SK-N-SH (cell line): ENCODE results near the gene CFAP43. TPM values are rescaled to one million over a fixed set of nuclear protein-coding genes. Genes with fewer than 3 reads are reported as not detected.

Source experiments
- CTCF ChIA-PET: fragments of 300-600, 350-600 bp; formaldehyde crosslinking; extraction: SDS; loops from one replicate; lab custom pipeline; 2021; lab: Yijun Ruan, JAX
- POLR2A ChIA-PET: fragments of 350-600 bp; sonication (Branson Sonifier 250); formaldehyde crosslinking; extraction: SDS; loops from one replicate; lab custom pipeline; 2020; ENCODE audit warnings: antibody characterized with exemption, inconsistent platforms; lab: Yijun Ruan, JAX
- DNase-seq: peaks from one replicate; pipeline ENCODE4 v3.0.0; 2012
- H2AFZ ChIP-seq: fragments of 200-600 bp; sonication (generic); 2 replicates; pipeline ENCODE4 v1.8.1; 2016; ENCODE audit warnings: antibody characterized with exemption, mild to moderate bottlenecking, low read depth
- H3F3A ChIP-seq: fragments of 200-600 bp; sonication (generic); replicated peaks from 2 replicates; pipeline ENCODE3; 2016; ENCODE audit warnings: antibody characterized with exemption, mild to moderate bottlenecking; ENCODE audit not compliant: insufficient read depth
- H3K27ac ChIP-seq, 2 experiments: fragments of 200-500 bp in 1 of 2; fragments of 200-600 bp in 1 of 2; sonication (Bioruptor generic) in 1 of 2; sonication (generic), shearing (Covaris generic) in 1 of 2; 2 replicates each; pipeline versions ENCODE4 v1.5.1 to v1.6.1; 2014 to 2016; ENCODE audit warnings: low read depth in 2 of 2, inconsistent platforms in 1 of 2, low read length in 1 of 2, mild to moderate bottlenecking in 1 of 2, mixed read lengths in 1 of 2
- H3K27me3 ChIP-seq: fragments of 200-600 bp; sonication (generic), shearing (Covaris generic); 2 replicates; pipeline ENCODE4 v1.6.1; 2016; ENCODE audit warnings: mixed run types; ENCODE audit not compliant: insufficient read depth
- H3K36me3 ChIP-seq, 2 experiments: fragments of 200-500 bp in 1 of 2; fragments of 200-600 bp in 1 of 2; sonication (Bioruptor generic) in 1 of 2; sonication (generic) in 1 of 2; replicated peaks in 1 of 2; 2 replicates each; pipeline versions ENCODE3 to v1.5.1; 2014 to 2016; ENCODE audit warnings: low read length in 1 of 2, mild to moderate bottlenecking in 1 of 2; ENCODE audit not compliant: insufficient read depth in 2 of 2, control insufficient read depth in 1 of 2
- H3K4me1 ChIP-seq, 2 experiments: fragments of 200-500 bp in 1 of 2; fragments of 200-600 bp in 1 of 2; sonication (Bioruptor generic) in 1 of 2; sonication (generic), shearing (Covaris generic) in 1 of 2; 2 replicates each; pipeline versions ENCODE4 v1.5.1 to v1.6.1; 2014 to 2016; ENCODE audit warnings: low read depth in 1 of 2, low read length in 1 of 2, mixed run types in 1 of 2; ENCODE audit not compliant: insufficient read depth in 2 of 2, control insufficient read depth in 1 of 2
- H3K4me2 ChIP-seq: fragments of 200-600 bp; sonication (generic), shearing (Covaris generic); 2 replicates; pipeline ENCODE4 v1.6.1; 2017; ENCODE audit warnings: mixed run types
- H3K4me3 ChIP-seq, 2 experiments: fragments of 200-500 bp in 1 of 2; fragments of 200-600 bp in 1 of 2; sonication (Bioruptor generic) in 1 of 2; sonication (generic), shearing (Covaris generic) in 1 of 2; 2 replicates each; pipeline versions ENCODE4 v1.5.1 to v1.8.1; 2014 to 2016; ENCODE audit warnings: low read depth in 2 of 2, inconsistent platforms in 1 of 2, low read length in 1 of 2, mild to moderate bottlenecking in 1 of 2, mixed read lengths in 1 of 2, moderate library complexity in 1 of 2
- H3K79me2 ChIP-seq: fragments of 200-600 bp; sonication (generic); 2 replicates; pipeline ENCODE4 v1.8.1; 2017; ENCODE audit warnings: mild to moderate bottlenecking; ENCODE audit not compliant: insufficient read depth
- H3K9ac ChIP-seq: fragments of 200-600 bp; sonication (generic); 2 replicates; pipeline ENCODE4 v1.6.1; 2017; ENCODE audit warnings: mixed run types
- H3K9me2 ChIP-seq: fragments of 200-600 bp; sonication (generic); 2 replicates; pipeline ENCODE4 v1.6.1; 2017; ENCODE audit warnings: mixed run types
- H3K9me3 ChIP-seq: fragments of 200-600 bp; sonication (generic); 2 replicates; pipeline ENCODE4 v1.6.1; 2017; ENCODE audit warnings: mixed run types, mild to moderate bottlenecking, moderate library complexity
- H4K20me1 ChIP-seq: fragments of 200-600 bp; sonication (generic); 2 replicates; pipeline ENCODE4 v1.6.1; 2017; ENCODE audit warnings: mild to moderate bottlenecking, mixed run types; ENCODE audit not compliant: insufficient read depth
- FOSL2 ChIP-seq: IDR thresholded peaks from 2 replicates; pipeline ENCODE4 v1.4.0; 2012; ENCODE audit warnings: low read depth, mild to moderate bottlenecking, moderate library complexity, borderline replicate concordance
- MEF2A ChIP-seq: IDR thresholded peaks from 2 replicates; pipeline ENCODE4 v1.4.0; 2012; ENCODE audit warnings: low read depth, borderline replicate concordance
- NFIC ChIP-seq: IDR thresholded peaks from 2 replicates; pipeline ENCODE4 v1.4.0; 2012; ENCODE audit warnings: borderline replicate concordance
- NRF1 ChIP-seq: IDR thresholded peaks from 2 replicates; pipeline ENCODE4 v1.6.1; 2012; ENCODE audit warnings: low read depth, mild to moderate bottlenecking, low read length
- YY1 ChIP-seq: IDR thresholded peaks from 2 replicates; pipeline ENCODE4 v1.4.0; 2012; ENCODE audit warnings: low read depth, mild to moderate bottlenecking
- WGBS: methylation state at CpG from one replicate; pipeline ENCODE4 v1.1.6; 2017; ENCODE audit warnings: low lambda C conversion rate; 5-methylcytosine and 5-hydroxymethylcytosine counted together
- polyA plus RNA-seq, 3 experiments: library from polyadenylated mRNA; depleted of rRNA; stranded (reverse); fragments of >200 nt; gene quantifications; 2 replicates each; pipeline ENCODE4 v1.2.3, GENCODE V29; 2012
- TF ChIP-seq, protein P1 (sequence below): fragments of 200-600 bp; sonication (generic); IDR thresholded peaks from 2 replicates; pipeline ENCODE4 v1.6.1; 2017; ENCODE audit warnings: antibody characterized with exemption, mild to moderate bottlenecking, moderate library complexity
- TF ChIP-seq, protein P2 (sequence below): IDR thresholded peaks from 2 replicates; pipeline ENCODE4 v1.6.1; 2012; ENCODE audit warnings: mild to moderate bottlenecking, low read depth, low read length, moderate library complexity
- TF ChIP-seq, protein P3 (sequence below): IDR thresholded peaks from 2 replicates; pipeline ENCODE4 v1.4.0; 2012; ENCODE audit warnings: low read depth, borderline replicate concordance
- TF ChIP-seq, protein P4 (sequence below): fragments of 150-350 bp; IDR thresholded peaks from 2 replicates; pipeline ENCODE4 v1.6.1; 2016; ENCODE audit warnings: mild to moderate bottlenecking, low read depth, low read length

CFAP43 gene
- polyA plus RNA-seq, 1 of the 3 experiments (the other 2 are of a cell fraction), result 0.35 TPM

DNA sequence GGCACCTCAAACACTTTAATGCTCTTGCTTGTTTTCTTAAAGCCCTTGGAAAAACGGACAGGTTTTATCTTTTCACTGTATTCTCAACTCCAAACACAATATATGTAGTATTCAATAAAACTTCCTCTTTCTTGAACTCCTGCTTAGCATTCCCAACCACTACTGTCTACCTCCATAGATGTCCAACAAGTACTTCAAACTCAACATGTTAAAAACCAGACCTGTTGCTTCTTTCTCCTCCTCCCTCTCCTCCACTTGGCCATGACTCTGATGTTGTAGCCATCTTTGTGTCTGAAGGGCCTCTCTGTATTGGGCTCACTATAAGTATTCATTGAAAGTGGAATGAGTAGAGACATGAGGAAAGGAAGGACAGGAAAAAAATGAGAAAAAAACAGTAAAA is 130.3 kb downstream of the CFAP43 start:
- no peaks in the 10 kb centered on the region; the same call in 1 of the 2 replicates for H3K9me3 ChIP-seq
- H3K4me3 ChIP-seq, result no peak overlapping the region
- H3K36me3 ChIP-seq, result no peaks in the 10 kb centered on the region
- no peak overlapping the region for H3K4me2 ChIP-seq
- H3K27ac ChIP-seq, result no peak overlapping the region
- H2AFZ ChIP-seq, result no peak overlapping the region
- CTCF ChIA-PET, result no interaction called here
- H3K79me2 ChIP-seq, result no peaks in the 10 kb centered on the region
- no peaks in the 10 kb centered on the region for H3K27me3 ChIP-seq
- POLR2A ChIA-PET, result no interaction called here
- H4K20me1 ChIP-seq, result no peaks in the 10 kb centered on the region
- TF ChIP-seq, protein P1, sequence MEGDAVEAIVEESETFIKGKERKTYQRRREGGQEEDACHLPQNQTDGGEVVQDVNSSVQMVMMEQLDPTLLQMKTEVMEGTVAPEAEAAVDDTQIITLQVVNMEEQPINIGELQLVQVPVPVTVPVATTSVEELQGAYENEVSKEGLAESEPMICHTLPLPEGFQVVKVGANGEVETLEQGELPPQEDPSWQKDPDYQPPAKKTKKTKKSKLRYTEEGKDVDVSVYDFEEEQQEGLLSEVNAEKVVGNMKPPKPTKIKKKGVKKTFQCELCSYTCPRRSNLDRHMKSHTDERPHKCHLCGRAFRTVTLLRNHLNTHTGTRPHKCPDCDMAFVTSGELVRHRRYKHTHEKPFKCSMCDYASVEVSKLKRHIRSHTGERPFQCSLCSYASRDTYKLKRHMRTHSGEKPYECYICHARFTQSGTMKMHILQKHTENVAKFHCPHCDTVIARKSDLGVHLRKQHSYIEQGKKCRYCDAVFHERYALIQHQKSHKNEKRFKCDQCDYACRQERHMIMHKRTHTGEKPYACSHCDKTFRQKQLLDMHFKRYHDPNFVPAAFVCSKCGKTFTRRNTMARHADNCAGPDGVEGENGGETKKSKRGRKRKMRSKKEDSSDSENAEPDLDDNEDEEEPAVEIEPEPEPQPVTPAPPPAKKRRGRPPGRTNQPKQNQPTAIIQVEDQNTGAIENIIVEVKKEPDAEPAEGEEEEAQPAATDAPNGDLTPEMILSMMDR, result no peak
- TF ChIP-seq, protein P2, sequence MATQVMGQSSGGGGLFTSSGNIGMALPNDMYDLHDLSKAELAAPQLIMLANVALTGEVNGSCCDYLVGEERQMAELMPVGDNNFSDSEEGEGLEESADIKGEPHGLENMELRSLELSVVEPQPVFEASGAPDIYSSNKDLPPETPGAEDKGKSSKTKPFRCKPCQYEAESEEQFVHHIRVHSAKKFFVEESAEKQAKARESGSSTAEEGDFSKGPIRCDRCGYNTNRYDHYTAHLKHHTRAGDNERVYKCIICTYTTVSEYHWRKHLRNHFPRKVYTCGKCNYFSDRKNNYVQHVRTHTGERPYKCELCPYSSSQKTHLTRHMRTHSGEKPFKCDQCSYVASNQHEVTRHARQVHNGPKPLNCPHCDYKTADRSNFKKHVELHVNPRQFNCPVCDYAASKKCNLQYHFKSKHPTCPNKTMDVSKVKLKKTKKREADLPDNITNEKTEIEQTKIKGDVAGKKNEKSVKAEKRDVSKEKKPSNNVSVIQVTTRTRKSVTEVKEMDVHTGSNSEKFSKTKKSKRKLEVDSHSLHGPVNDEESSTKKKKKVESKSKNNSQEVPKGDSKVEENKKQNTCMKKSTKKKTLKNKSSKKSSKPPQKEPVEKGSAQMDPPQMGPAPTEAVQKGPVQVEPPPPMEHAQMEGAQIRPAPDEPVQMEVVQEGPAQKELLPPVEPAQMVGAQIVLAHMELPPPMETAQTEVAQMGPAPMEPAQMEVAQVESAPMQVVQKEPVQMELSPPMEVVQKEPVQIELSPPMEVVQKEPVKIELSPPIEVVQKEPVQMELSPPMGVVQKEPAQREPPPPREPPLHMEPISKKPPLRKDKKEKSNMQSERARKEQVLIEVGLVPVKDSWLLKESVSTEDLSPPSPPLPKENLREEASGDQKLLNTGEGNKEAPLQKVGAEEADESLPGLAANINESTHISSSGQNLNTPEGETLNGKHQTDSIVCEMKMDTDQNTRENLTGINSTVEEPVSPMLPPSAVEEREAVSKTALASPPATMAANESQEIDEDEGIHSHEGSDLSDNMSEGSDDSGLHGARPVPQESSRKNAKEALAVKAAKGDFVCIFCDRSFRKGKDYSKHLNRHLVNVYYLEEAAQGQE, result no peak
- TF ChIP-seq, protein P3, sequence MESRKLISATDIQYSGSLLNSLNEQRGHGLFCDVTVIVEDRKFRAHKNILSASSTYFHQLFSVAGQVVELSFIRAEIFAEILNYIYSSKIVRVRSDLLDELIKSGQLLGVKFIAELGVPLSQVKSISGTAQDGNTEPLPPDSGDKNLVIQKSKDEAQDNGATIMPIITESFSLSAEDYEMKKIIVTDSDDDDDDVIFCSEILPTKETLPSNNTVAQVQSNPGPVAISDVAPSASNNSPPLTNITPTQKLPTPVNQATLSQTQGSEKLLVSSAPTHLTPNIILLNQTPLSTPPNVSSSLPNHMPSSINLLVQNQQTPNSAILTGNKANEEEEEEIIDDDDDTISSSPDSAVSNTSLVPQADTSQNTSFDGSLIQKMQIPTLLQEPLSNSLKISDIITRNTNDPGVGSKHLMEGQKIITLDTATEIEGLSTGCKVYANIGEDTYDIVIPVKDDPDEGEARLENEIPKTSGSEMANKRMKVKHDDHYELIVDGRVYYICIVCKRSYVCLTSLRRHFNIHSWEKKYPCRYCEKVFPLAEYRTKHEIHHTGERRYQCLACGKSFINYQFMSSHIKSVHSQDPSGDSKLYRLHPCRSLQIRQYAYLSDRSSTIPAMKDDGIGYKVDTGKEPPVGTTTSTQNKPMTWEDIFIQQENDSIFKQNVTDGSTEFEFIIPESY, result no peak
- TF ChIP-seq MEF2A (no peak), FOSL2 (no peak), YY1 (no peak), NRF1 (no peak), NFIC (no peak)
- TF ChIP-seq, protein P4, sequence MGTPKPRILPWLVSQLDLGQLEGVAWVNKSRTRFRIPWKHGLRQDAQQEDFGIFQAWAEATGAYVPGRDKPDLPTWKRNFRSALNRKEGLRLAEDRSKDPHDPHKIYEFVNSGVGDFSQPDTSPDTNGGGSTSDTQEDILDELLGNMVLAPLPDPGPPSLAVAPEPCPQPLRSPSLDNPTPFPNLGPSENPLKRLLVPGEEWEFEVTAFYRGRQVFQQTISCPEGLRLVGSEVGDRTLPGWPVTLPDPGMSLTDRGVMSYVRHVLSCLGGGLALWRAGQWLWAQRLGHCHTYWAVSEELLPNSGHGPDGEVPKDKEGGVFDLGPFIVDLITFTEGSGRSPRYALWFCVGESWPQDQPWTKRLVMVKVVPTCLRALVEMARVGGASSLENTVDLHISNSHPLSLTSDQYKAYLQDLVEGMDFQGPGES, result no peak
- TF ChIP-seq, all 33 proteins: peak for 0
- no peaks in the 10 kb centered on the region for H3K4me1 ChIP-seq
- H3F3A ChIP-seq, result no peaks in the 10 kb centered on the region
- no peaks in the 10 kb centered on the region for H3K9me2 ChIP-seq
- no peak overlapping the region for H3K9ac ChIP-seq
- WGBS, result 30% methylated on average over 1 of the region's 1 CpG
- DNase-seq, result no peak
